ENCODE measurements around the gene CEP162. TPM values are rescaled to one million over a fixed set of nuclear protein-coding genes. Genes with fewer than 3 reads are reported as not detected.
A peak's percentile ranks its signal among the peaks of the same experiment; 100 is the strongest.

Gene CEP162
- total RNA-seq, 4 donors from 2014 or later: 1.9 to 4.4 (median 3.2) TPM

- ATAC-seq (no peak), DNase-seq (no peak)
- peaks cover 0 to 6% of the 10 kb centered on the region in 2 donors for H3K4me1 ChIP-seq
- no peaks in the 10 kb centered on the region for H3K9me3 ChIP-seq
- intact Hi-C loops (cut with DNase I; ENCODE audit: low total_unique reads) (loop anchor here (10.0 kb wide), 1 partner anchor 1158 kb away; the partner anchor contains the start of genes DOP1A and UBE3D), in situ Hi-C loops (cut with MboI; ENCODE audit: low sequenced_read_pairs in 4 of 4) (loop anchor here (5.0 to 25.0 kb wide), 2 partner anchors 335 to 340 kb away; no protein-coding TSS in a partner anchor)
- H3K4me3 ChIP-seq: no peak overlapping the region
- H3K27ac ChIP-seq: no peak overlapping the region
- H3K36me3 ChIP-seq: no peaks in the 10 kb centered on the region
- TF ChIP-seq CTCF (IDR thresholded peaks at IDR 0.05 in 4 of 5, conservative IDR thresholded peaks at IDR 0.05 in 1 of 5) (no peak), POLR2A (IDR thresholded peaks at IDR 0.05) (no peak)
- no peaks in the 10 kb centered on the region for H3K27me3 ChIP-seq
These were observed 5.0 kb downstream of the CEP162 start for GRCh38 chr6:84222426-84222825.

- Histone ChIP-seq H3K27me3 (no peaks in the 10 kb centered on the region), H3K27ac (no peak overlapping the region), H3K4me3 (no peak overlapping the region), H3K9me3 (no peaks in the 10 kb centered on the region), H3K36me3 (no peaks in the 10 kb centered on the region), H3K4me1 (no peaks in the 10 kb centered on the region)
- ATAC-seq: no peak
- in situ Hi-C loops (cut with MboI; ENCODE audit: low sequenced_read_pairs in 4 of 4) (loop anchor here (5.0 to 25.0 kb wide), 2 partner anchors 334 to 339 kb away; no protein-coding TSS in a partner anchor), intact Hi-C loops (cut with DNase I; ENCODE audit: low total_unique reads) (loop anchor here (2.0 to 10.0 kb wide), 2 partner anchors 336 to 1156 kb away; partner anchors contain the start of genes DOP1A and UBE3D)
- no peak for DNase-seq
- no peak for TF ChIP-seq POLR2A (IDR thresholded peaks at IDR 0.05)
- peak in 4 of 5 experiments; percentile 11 to 44 (median 23) for TF ChIP-seq CTCF (IDR thresholded peaks at IDR 0.05 in 4 of 5, conservative IDR thresholded peaks at IDR 0.05 in 1 of 5)
These were observed 6.5 kb downstream of the CEP162 start for GRCh38 chr6:84220809-84221409.

GRCh38 chr6:84218091-84218490 is 9.4 kb downstream of the CEP162 start:
- no peak for TF ChIP-seq CTCF (IDR thresholded peaks at IDR 0.05 in 4 of 5, conservative IDR thresholded peaks at IDR 0.05 in 1 of 5)
- no peak for TF ChIP-seq POLR2A (IDR thresholded peaks at IDR 0.05)
- Histone ChIP-seq H3K4me3 (no peak overlapping the region), H3K4me1 (no peaks in the 10 kb centered on the region), H3K27me3 (no peaks in the 10 kb centered on the region), H3K9me3 (no peaks in the 10 kb centered on the region), H3K27ac (no peak overlapping the region), H3K36me3 (no peaks in the 10 kb centered on the region)
- in situ Hi-C loops (cut with MboI; ENCODE audit: low sequenced_read_pairs in 4 of 4) (loop anchor here in 3 of 4 donors (25.0 kb wide), 1 partner anchor 331 kb away; no protein-coding TSS in a partner anchor), intact Hi-C loops (cut with DNase I; ENCODE audit: low total_unique reads) (no loop called here)
- DNase-seq (no peak), ATAC-seq (no peak)

GRCh38 chr6:84213217-84213616 is 14.2 kb downstream of the CEP162 start:
- intact Hi-C loops (cut with DNase I; ENCODE audit: low total_unique reads) (no loop called here), in situ Hi-C loops (cut with MboI; ENCODE audit: low sequenced_read_pairs in 4 of 4) (loop anchor here in 3 of 4 donors (25.0 kb wide), 1 partner anchor 326 kb away; no protein-coding TSS in a partner anchor)
- no peak overlapping the region for H3K4me3 ChIP-seq
- ATAC-seq (no peak), DNase-seq (no peak)
- no peaks in the 10 kb centered on the region for H3K4me1 ChIP-seq
- no peak overlapping the region for H3K27ac ChIP-seq
- TF ChIP-seq CTCF (IDR thresholded peaks at IDR 0.05 in 4 of 5, conservative IDR thresholded peaks at IDR 0.05 in 1 of 5) (no peak), POLR2A (IDR thresholded peaks at IDR 0.05) (no peak)
- no peaks in the 10 kb centered on the region for H3K36me3 ChIP-seq
- H3K9me3 ChIP-seq: no peaks in the 10 kb centered on the region
- no peaks in the 10 kb centered on the region for H3K27me3 ChIP-seq

Measured in gastrocnemius medialis (tissue), 4 donors.